HG03469 (cell line): ENCODE results near the gene GPAT2.
"Not testable (repeated sequence)": the region's sequence is repeated elsewhere in the genome, so short reads cannot be mapped to it uniquely, and the experiment has no call there.

ENCODE experiments used
- ATAC-seq: cut with Tn5 transposase; IDR thresholded peaks from one replicate; pipeline ENCODE4 v1.9.1; 2021; ENCODE audit warnings: mild to moderate bottlenecking, moderate library complexity, moderate number of reproducible peaks; ENCODE audit not compliant: unreplicated experiment

Gene GPAT2

GRCh38 chr2:96023701-96024100, 11.0 kb downstream of the GPAT2 start:
- not testable (repeated sequence) for ATAC-seq

- ATAC-seq = peak; percentile 54
Observed at GRCh38 chr2:96022701-96023447, 11.8 kb downstream of the GPAT2 start.

GRCh38 chr2:96022126-96022525, 12.6 kb downstream of the GPAT2 start:
- ATAC-seq = not testable (repeated sequence)

GRCh38 chr2:96021142-96021541, 13.6 kb downstream of the GPAT2 start:
- ATAC-seq = not testable (repeated sequence)

- not testable (repeated sequence) for ATAC-seq
Observed at GRCh38 chr2:96019909-96020590, 14.7 kb downstream of the GPAT2 start.

- not testable (repeated sequence) for ATAC-seq
Observed at GRCh38 chr2:96016321-96016720, 18.4 kb downstream of the GPAT2 start.

GRCh38 chr2:96012792-96013264, 21.9 kb downstream of the GPAT2 start:
- ATAC-seq = not testable (repeated sequence)

GRCh38 chr2:96012086-96012791, 22.5 kb downstream of the GPAT2 start:
- not testable (repeated sequence) for ATAC-seq

- not testable (repeated sequence) for ATAC-seq
Observed at GRCh38 chr2:96011129-96011455, 23.6 kb downstream of the GPAT2 start.

- ATAC-seq = peak; percentile 94
Observed at GRCh38 chr2:96010320-96011128, 24.2 kb downstream of the GPAT2 start.

GRCh38 chr2:96009833-96010232, 24.9 kb downstream of the GPAT2 start:
- not testable (repeated sequence) for ATAC-seq

GRCh38 chr2:96008051-96008450, 26.7 kb downstream of the GPAT2 start:
- not testable (repeated sequence) for ATAC-seq

- ATAC-seq = not testable (repeated sequence)
Observed at GRCh38 chr2:96006248-96006647, 28.5 kb downstream of the GPAT2 start.

- ATAC-seq = not testable (repeated sequence)
Observed at GRCh38 chr2:95992520-95993272, 42.0 kb downstream of the GPAT2 start.

- ATAC-seq = peak; percentile 18
Observed at GRCh38 chr2:95992102-95992501, 42.6 kb downstream of the GPAT2 start.

- peak; percentile 82 for ATAC-seq
Observed at GRCh38 chr2:95991351-95992094, 43.2 kb downstream of the GPAT2 start, which contains the start of gene ANKRD36C. TSS of gene ANKRD36C (minus strand) at chr2:95991824. CDS start at chr2:95991708, 116 bp downstream.

GRCh38 chr2:95990884-95991283, 43.8 kb downstream of the GPAT2 start:
- ATAC-seq = not testable (repeated sequence)
